NK-92 (cell line): ENCODE measurements around the gene SRGAP1.
"Not testable (repeated sequence)": the region's sequence is repeated elsewhere in the genome, so short reads cannot be mapped to it uniquely, and the experiment has no call there.

ENCODE experiments used
- DNase-seq: peaks from one replicate; lab custom pipeline; 2025; ENCODE audit not compliant: unreplicated experiment; lab: John Stamatoyannopoulos, UW

SRGAP1 gene

DNA sequence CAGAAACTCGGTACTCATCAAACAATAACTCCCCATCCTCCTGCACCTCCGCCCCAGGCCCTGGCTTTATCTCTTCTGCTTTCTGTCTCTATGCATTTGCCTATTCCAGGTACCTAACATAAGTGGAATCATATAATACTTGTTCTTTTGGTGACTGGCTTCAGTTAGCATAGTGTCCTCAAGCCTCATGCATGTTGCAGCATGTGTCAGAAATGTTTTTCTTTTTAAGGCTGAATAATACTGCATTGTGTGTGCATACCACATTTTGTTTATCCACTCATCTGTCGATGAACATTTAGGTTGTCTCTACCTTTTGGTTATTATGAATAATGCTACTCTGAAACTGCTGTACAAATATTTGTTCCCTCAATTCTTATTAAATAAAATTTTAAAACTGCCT is 260.5 kb downstream of the SRGAP1 start:
- DNase-seq = no peak

DNA sequence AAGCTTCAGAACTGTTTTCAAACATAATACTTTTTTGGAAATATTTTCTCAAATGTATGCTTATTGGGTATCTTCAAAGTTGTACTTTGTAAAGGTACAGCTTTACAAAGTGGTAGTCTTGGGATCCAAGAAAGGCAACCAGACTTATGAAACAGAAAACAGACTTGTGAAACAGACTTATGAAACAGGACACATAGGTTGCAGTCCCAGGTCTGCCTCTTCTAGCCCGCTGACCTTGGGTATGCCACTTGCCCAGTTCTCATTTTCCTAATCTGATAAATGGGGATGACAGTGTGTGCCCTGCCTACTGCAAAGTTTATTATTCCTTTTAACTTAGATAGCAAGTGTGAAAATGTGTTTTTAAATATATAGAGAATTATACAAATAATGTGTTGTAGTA is 263.3 kb downstream of the SRGAP1 start:
- no peak for DNase-seq

DNA sequence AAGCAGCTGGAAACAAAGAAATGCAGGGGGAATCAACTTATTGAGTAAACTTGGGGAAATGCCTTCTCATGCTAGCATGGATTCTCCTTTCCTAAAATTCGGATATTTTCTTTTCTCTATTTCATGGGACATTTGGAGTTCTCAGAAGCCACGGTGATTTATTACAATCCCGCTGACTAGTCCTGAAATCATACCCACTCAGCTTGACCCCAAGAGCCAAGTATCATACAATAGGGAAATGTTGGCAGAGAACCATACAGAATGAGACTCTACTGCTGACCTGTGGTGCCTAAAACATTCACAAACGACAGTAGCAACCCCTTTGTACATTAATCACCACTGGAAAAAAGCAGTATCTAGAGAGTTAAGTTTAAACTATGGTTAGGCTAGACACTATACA is 265.2 kb downstream of the SRGAP1 start:
- no peak for DNase-seq

DNA sequence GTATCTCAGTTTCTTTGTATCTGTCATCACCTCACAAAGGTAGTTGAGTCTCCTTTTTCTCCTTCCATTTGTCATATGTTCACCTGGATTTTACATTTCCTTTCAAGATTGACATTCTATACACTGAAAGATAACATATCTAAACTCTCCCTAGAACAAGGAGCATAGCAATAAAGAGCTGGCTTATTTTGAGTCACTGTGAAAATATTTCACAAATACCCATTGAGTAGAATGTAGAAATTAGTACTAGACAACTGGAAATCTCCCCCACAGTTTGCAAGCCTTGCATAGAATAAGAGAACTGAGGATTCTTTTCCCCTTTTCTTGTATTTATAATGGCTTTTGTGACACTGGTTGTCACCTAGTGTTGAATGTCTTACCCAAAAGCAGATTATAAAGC is 266.4 kb downstream of the SRGAP1 start:
- DNase-seq = no peak

DNA sequence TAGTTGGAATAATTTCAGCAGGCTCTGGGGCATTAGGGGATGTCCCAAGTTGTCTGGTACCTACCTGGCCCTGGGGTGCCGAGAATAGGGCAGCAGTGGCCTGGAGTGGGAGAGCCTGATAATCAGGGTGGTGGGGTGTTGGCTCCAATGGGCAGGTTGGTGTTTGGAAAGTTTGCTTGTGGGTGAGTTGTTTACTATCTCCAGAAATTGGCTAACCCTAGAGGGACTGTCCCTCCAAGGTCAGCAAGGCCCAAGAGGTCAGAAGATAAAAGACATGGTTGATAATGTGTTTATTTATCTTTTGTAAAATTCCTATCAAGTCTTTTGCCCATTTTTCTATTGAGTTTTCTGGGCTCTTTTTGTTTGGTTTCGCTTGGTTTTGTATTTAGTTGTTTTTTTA is 272.5 kb downstream of the SRGAP1 start:
- DNase-seq = no peak

DNA sequence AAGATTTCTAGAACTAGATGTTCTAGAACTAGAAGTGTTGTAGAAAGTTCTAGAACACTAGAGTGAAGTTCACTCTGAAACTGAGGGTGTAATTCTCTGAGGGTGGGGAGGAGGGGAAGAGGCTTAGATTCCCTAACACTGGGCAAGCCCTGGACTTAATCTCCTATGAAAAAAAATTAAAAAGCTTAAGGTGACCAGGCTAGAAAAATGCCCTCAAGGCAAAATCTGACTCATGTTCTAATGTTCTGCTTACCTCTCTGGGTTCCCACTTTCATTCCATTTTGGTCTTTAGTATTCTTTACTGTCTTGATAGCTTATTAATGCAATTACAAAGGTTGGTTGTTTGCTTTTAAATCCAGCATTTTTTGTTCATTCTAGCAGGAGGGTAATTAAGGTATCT is 276.1 kb downstream of the SRGAP1 start:
- no peak for DNase-seq

DNA sequence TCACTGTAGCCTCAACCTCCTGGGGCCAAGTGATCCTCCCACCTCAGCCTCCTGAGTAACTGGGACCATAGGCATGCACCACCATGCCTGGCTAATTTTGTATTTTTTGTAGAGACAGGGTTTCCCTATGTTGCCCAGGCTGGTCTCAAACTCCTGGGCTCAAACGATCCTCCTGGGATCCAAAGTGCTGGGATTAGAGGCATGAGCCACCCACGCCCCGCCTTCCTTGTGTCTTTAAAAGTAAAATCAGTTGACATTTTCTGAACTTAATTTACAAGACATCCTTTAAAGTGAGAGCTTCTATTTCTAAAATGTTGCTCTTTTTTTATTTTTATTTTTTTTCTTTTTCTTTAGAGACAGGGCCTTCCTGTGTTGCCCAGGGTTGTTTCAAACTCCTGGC is 276.6 kb downstream of the SRGAP1 start:
- DNase-seq = not testable (repeated sequence)

DNA sequence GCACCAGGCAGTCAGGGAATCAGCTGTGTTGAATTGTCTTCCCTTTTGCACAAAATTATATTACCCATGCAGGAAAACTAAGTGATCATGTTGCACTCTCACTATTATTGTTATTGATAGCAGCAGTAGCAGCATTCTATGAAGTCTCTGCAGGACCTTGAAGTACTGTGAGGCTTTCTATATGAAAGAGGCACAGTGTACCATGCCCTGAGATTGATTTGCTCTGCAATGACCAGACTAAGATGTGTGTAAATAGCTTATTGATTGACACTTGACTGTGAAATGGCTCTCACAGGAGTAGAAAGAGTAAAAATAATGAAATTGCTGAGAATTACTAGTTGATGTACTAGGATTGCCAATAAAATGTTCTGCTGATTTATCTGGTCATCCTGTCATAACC is 277.7 kb downstream of the SRGAP1 start:
- no peak for DNase-seq

DNA sequence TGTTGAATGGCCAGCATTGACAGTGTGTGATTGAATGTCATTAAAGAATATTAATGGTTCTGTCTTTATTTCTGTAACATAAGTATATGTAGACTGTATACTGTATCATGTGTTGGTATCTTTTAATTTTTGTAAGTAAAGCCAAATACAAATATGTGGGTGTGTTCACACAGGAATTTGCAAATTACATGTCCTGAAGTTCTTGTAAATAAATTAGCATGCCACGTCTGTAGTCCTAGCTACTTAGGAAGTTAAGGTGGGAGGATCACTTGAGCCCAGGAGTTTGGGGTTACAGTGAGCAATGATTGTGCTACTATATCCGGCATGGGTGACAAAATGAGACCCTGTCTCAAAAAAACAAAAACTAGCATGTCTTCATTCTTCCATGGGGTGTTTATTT is 278.5 kb downstream of the SRGAP1 start:
- DNase-seq = no peak

DNA sequence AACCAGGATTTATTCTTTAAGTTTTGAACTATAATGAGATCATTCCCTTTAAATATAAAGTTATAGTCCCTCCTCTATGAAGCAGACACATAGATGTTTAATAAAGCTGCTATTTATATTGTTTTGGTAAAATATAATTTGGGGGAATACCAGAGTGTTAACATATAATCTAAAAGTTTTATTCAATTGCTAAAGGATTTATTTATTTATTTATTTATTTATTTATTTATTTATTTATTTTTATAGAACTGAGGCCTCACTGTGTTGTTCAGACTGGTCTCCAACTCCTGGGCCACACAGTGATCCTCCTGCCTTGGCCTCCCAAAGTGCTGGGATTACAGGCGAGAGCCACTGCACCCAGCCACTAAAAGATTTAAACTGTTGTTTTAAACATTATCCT is 278.9 kb downstream of the SRGAP1 start:
- no peak for DNase-seq

DNA sequence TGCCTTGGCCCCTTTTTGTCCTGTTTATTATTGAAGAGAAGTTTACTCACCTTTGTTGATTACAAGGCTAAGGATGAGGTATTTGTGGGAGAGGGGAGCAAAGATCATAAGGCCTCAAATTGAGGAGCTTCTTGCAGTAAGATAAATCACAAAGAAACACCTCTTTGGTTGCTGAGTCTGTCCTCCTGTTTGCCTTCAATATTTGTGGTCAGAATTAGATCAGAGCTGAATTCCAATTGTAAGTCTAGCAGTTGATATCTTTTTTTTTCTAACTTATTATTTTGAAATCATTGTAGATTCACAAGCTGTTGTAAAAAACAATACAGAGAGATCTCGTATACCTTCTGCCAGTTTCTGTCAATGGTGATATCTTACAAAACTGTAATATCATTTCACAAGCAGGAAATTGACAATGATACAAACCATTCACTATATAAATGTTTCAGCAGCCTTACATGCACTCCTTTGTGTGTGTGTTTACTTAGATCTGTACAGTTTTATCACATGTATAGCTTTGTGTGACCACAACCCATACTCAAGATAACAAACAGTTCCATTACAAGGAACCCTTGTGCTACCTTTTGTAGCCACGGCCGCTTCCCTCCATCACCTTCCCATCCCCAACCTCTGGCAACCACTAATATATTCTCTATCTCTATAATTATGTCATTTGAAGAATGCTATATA is 280.2 kb downstream of the SRGAP1 start:
- DNase-seq = no peak

DNA sequence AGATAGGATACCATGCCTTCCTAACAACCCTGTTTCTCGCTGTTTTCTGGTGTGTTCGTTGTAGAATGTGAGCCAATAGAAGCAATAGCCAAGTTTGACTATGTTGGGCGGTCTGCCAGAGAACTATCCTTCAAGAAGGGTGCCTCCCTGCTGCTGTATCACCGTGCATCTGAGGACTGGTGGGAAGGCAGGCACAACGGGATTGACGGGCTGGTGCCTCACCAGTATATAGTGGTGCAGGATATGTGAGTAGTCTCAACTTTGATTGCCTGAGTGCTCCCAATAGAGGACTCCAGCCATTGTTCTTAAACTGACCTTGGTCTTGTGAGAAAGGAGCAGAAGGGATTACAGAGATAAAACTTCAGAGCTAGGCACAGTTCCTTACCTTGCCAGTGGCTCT is 281.4 kb downstream of the SRGAP1 start:
- DNase-seq = no peak

DNA sequence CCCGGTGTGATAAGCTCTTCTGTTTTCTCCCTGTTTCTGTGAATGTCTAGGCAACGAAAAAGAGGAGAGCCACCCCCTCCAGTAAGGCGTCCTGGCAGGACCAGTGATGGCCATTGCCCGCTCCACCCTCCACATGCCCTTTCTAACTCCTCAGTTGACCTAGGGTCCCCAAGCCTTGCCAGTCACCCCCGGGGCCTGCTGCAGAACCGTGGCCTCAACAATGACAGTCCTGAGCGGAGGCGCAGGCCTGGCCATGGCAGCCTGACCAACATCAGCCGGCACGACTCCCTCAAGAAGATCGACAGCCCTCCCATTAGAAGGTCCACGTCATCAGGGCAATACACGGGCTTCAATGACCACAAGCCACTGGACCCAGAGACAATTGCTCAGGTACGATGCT is 283.3 kb downstream of the SRGAP1 start:
- no peak for DNase-seq

DNA sequence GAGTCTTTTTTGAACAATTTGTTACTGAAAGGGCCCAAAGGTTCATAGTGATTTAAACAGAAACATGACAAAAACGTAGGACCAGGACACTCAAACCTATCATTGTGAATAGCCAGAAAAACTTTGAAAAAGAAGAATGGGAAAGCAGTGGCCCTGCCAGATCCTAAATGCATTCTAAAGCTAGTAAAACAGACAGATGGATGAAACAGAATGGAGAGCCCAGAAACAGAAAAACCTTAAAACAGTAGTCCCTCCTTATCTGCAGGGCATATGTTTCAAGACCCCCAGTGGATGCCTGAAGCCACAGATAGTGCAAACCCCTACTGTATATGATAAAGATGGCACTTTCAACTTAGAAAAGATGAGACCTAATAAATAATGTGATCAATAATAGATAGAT is 283.9 kb downstream of the SRGAP1 start:
- no peak for DNase-seq

DNA sequence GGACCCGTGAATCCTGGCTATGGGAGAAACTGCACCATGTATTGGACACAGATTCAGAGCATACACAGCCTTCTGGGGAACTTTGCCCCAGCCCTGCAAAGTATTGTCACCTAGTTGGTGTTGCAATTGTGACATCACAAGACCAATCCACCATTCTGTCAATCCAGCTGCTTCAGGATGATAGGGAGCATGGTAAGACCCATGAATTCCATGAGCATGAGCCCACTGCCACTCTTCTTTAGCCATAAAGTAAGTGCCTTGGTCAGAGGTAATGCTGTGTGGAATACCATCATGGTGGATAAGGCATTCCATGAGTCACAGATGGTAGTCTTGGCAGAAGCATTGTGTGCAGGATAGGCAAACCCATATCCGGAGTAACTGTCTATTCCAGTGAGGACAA is 286.0 kb downstream of the SRGAP1 start:
- not testable (repeated sequence) for DNase-seq

DNA sequence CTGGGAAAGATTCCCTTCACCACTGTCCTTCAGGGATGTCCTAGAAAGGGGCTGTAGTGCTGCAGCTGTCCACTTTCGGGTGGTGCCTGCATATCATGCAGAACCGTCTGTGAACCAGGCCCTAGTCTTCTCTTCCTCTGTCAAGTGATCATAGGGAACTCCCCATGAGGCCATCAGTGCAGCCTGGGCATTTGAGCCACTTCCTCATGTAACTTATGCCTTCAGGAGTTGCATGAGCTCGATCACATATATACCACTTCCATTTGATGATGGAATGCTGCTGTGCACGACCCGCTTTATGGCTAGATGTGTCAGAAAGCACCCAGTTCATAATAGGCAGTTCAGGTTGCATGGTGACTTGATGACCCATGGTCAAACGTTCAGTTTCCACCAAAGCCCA is 287.0 kb downstream of the SRGAP1 start:
- DNase-seq = not testable (repeated sequence)

DNA sequence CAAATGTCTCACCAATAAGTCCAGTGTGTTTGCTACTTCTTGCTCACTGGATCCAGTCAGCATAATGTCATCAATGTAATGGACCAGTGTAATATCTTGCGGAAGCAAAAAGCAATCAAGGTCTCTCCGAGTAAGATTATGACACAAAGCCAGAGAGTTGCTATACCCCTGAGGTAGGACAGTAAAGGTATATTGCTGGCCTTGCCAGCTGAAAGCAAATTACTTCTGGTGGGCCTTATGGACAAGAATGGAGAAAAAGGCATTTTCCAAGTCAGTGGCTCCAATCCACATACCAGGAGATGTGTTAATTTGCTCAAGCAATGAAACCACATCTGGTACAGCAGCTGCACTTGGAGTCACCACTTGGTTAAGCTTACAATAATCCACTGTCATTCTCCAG is 288.2 kb downstream of the SRGAP1 start:
- not testable (repeated sequence) for DNase-seq

DNA sequence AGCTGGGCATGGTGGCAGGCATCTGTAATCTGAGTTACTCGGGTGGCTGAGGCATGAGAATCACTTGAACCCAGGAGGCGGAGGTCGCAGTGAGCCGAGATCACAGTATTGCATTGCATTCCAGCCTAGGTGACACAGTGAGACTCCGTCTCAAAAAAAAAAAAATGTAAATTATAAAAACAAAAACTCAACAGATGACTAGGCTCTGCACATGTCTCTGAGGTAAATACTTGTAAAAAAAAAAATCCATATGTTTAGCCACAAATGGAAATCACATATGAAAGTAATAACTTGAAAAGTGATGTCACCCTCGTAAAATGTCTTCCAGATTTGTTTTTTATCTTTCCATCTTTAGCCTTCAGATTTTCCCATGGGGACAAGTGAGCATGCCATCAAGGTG is 292.6 kb downstream of the SRGAP1 start:
- DNase-seq = no peak

DNA sequence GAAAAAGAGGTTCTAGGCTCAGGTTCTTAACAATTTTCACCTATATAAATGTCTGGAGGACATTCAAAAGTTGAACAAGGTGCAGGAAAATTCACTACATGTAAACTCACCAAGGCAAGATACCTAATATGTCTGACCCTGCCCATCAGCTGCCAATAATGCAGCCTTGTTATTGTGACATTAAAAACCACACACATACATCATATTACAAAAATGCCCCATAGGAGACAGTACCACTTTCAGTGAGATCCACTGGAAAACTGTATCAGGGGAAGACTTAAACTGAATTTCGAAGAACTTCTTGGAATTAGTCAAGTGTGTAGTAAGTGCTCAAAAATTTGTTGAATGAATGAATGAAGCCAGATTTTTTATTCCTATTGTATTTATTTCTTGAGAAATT is 294.5 kb downstream of the SRGAP1 start:
- no peak for DNase-seq

DNA sequence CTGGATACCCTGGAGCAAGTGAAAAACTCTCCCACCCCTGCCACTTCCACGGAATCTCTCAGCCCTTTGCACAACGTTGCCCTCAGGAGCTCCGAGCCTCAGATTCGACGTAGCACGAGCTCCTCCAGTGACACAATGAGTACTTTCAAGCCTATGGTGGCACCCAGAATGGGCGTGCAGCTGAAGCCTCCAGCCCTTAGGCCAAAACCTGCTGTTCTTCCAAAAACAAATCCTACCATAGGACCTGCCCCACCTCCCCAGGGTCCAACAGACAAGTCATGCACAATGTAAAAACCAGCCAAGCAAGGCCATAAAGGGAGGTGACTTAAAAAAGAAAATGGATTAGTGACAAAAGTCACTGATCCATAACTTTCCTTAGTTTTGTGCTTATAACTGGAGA is 297.9 kb downstream of the SRGAP1 start:
- no peak for DNase-seq

DNA sequence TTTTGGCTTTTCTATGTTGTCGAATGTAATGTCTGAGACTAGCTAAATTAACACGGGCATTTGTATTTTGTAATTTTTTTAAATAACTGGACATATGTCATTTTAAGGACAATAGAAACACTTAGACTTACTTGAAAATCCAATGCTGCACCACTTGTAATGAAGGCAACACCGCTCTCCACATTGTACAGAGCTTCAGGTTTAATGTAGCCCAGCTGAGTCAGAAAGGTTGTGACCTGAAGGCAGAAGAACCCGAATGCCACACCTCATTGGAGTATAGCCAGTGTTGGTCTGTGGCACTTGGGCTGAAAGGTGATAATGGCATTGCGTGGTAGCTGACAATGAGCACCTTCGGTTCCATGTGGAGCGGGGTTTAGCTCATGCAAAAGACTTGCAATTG is 298.3 kb downstream of the SRGAP1 start:
- no peak for DNase-seq

DNA sequence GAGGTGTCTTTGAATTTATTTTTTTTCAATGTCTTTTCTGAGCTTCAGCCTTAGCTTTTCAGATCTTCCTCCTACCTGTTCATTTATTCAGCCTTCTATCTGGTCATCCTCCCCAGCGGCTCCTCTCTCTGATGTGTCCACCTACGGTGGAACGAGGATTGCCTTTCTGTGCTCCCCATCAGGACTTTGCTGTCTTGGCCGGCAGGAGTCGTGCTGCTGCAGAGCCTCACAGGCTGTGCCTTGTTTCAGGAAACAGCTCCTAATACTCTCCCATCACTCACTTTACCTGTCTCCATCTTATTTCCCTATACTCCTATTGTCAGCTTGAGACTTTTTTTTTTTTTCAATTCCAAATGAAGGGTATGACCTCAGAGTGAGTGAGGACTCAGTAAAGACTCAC is 300.7 kb downstream of the SRGAP1 start:
- no peak for DNase-seq

DNA sequence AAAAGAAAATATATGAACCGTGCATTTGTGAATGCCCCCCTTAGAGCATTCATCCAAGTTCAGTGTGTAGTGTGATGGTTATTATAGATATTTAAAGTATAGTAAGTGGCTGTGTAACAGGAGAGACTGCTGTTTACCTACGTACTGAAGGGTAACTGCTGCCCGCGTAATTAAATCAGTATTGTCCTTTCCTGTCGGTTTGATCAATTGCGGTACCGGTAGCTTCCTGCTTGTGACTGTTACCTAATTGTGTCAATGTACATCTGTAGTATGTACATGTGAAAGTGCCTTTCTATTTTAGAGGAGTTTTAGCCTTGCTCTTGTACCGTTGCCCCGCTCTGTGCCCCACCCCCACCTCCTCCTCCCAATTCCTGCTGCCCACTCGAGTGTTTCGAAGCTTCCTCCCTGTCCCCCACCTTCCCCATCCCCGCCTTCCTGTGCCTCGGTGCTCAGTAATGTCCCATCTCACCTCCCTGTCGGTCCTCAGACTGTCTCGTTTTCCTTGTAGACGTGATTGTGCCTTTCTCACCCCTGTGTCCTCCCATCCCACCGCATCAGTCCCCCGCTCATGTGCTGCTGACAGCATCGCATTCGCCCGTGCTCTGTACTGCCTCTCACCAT is 302.6 kb downstream of the SRGAP1 start:
- DNase-seq = no peak
